ENCODE measurements around the gene UBE2D2. TPM values are rescaled to one million over a fixed set of nuclear protein-coding genes. Genes with fewer than 3 reads are reported as not detected.
"Not testable (repeated sequence)": the region's sequence is repeated elsewhere in the genome, so short reads cannot be mapped to it uniquely, and the experiment has no call there.

UBE2D2 gene
- total and polyA plus RNA-seq, 2 donors, result 94.7 to 98.7 TPM

DNA sequence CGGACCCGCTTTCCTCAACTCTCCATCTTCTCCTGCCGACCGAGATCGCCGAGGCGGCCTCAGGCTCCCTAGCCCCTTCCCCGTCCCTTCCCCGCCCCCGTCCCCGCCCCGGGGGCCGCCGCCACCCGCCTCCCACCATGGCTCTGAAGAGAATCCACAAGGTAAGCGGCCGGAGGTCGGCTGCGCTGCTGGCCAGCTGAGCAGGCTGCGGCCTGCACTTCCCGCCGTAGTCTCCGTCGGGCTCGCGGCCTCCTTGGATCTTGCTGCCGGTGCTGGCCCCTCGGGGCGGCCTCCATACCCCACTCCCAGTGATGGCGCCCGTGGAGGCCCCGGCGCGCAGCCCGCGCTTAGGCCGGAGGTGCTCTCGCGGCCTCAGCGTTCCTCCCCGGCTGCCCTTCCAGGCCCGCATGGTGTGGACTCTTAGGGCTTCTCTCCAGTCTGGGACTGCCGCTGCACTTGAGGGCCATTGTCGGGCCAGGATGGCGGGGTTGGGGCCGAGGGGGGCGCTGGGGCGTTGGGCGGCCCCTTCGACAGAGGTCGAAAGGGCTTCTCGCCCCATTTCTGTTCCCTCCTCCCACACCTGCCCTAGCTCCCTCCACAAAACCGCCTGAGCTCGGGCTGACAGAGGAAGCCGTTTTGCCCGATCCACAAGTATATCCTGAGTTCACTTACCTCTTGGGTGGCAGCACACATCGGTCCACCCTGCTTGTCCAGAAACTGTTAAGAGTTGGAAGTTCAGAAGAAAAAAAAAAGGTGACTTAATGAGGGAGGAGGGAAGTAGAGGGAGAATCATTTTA is 714 bp downstream of the UBE2D2 start:
- DNase-seq (ENCODE audit: extremely low spot score), result peak; percentile 18
- H3K36me3 ChIP-seq (ENCODE audit: insufficient read depth), result no peaks in the 10 kb centered on the region
- peak overlapping the region; percentile 93 for H3K4me3 ChIP-seq (ENCODE audit: low read depth, low read length)
- under 1% methylated on average over 57 of the region's 57 CpGs for WGBS
- peaks cover 1% of the 10 kb centered on the region for H3K4me1 ChIP-seq (ENCODE audit: insufficient read depth)
- H3K27ac ChIP-seq (ENCODE audit: low read depth), result peak overlapping the region; percentile 98

DNA sequence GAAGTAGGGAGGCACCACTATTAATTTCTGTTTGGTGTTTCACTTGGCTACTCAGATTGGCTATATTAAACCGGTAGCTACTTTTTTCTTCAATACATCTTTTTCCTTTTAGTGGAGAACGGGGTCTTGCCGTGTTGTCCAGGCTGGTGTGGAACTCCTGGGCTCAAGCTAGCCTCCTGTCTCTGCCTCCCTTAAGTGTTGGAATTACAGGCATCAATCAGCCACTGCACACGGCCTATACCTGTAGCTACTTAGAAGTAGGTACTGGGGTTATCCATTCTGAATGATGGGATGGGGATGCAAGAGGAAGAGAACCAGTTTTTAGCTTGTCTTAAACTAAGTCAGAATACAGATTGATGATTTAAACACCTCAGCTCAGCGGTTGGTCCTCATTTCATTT is 1.7 kb downstream of the UBE2D2 start:
- no peak for DNase-seq (ENCODE audit: extremely low spot score)
- Histone ChIP-seq H3K27ac (ENCODE audit: low read depth) (no peak overlapping the region), H3K4me3 (ENCODE audit: low read depth, low read length) (peak overlapping the region; percentile 93), H3K36me3 (ENCODE audit: insufficient read depth) (no peaks in the 10 kb centered on the region), H3K4me1 (ENCODE audit: insufficient read depth) (peaks cover 1% of the 10 kb centered on the region)
- 41% methylated on average over 5 of the region's 5 CpGs for WGBS

- 70% methylated on average over 6 of the region's 6 CpGs for WGBS
- Histone ChIP-seq H3K4me3 (ENCODE audit: low read depth, low read length) (no peak overlapping the region), H3K36me3 (ENCODE audit: insufficient read depth) (peaks cover 1% of the 10 kb centered on the region), H3K4me1 (ENCODE audit: insufficient read depth) (peaks cover 1% of the 10 kb centered on the region), H3K27ac (ENCODE audit: low read depth) (no peak overlapping the region)
- DNase-seq (ENCODE audit: extremely low spot score), result no peak
These were observed 4.5 kb downstream of the UBE2D2 start for GRCh38 chr5:139565411-139566305.

GRCh38 chr5:139566611-139567010 is 5.5 kb downstream of the UBE2D2 start:
- DNase-seq (ENCODE audit: extremely low spot score), result no peak
- 80% methylated on average over 5 of the region's 5 CpGs for WGBS
- H3K36me3 ChIP-seq (ENCODE audit: insufficient read depth), result peaks cover 1% of the 10 kb centered on the region
- no peak overlapping the region for H3K4me3 ChIP-seq (ENCODE audit: low read depth, low read length)
- H3K27ac ChIP-seq (ENCODE audit: low read depth), result no peak overlapping the region
- H3K4me1 ChIP-seq (ENCODE audit: insufficient read depth), result peaks cover 1% of the 10 kb centered on the region

DNA sequence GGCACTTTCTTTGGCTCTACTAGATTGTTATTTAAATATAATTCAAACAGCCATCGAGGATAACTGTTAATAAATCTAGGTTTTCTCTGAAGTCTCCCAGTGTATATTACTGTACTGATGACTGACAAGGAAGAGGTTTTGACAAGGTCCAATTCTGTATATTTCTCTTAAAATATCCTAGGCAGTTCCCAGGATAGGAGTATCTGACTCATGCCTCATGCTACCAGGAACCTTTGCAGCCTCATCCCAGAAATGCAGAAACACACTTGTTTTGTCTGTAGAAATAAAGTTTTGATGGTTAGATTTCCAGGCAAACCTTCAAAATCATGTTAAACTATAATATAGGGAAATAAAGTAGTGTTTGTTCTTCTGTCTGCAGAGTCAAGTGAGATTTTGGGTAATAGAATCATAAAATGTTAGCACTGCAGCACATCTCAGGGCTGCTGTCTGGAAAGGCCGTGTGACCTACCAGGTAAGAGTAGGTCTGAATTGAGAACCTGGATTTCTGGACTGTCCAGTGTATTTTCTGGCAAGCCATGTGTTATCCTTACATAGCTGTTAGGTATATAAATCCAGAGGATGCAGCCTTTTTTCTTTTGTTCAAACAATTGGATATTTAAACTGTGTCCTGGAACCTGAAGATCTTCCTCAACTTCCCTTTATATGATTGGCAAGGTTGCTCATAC is 8.3 kb downstream of the UBE2D2 start:
- 77% methylated on average over 2 of the region's 2 CpGs for WGBS
- no peaks in the 10 kb centered on the region for H3K4me1 ChIP-seq (ENCODE audit: insufficient read depth)
- DNase-seq (ENCODE audit: extremely low spot score), result no peak
- H3K4me3 ChIP-seq (ENCODE audit: low read depth, low read length), result no peak overlapping the region
- no peak overlapping the region for H3K27ac ChIP-seq (ENCODE audit: low read depth)
- peaks cover 1% of the 10 kb centered on the region for H3K36me3 ChIP-seq (ENCODE audit: insufficient read depth)

DNA sequence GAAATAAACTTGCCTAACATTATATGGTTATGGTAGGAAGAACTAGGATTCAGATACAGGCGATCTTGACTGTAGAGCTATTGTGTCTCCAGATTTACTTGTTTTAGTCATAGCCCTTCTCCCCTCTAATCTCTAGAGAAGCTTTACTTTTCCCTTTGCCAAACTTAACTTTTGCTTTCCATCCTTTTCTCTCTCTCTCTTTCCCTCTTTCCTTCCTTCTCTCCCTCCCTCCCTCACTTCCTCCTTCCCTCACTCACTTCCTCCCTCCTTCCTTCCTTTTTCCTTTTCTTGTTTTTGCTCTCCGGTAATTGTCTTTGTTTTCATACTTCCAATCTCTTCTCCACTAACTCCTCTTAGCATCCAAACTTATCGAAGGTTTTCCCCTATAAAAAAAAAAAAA is 10.4 kb downstream of the UBE2D2 start:
- Histone ChIP-seq H3K4me3 (ENCODE audit: low read depth, low read length) (no peak overlapping the region), H3K4me1 (ENCODE audit: insufficient read depth) (peaks cover 2% of the 10 kb centered on the region), H3K36me3 (ENCODE audit: insufficient read depth) (peaks cover 1% of the 10 kb centered on the region), H3K27ac (ENCODE audit: low read depth) (no peak overlapping the region)
- 53% methylated on average over 3 of the region's 3 CpGs for WGBS
- DNase-seq (ENCODE audit: extremely low spot score), result no peak

GRCh38 chr5:139571966-139572365 is 10.8 kb downstream of the UBE2D2 start:
- Histone ChIP-seq H3K4me3 (ENCODE audit: low read depth, low read length) (no peak overlapping the region), H3K36me3 (ENCODE audit: insufficient read depth) (peaks cover 1% of the 10 kb centered on the region), H3K4me1 (ENCODE audit: insufficient read depth) (peaks cover 2% of the 10 kb centered on the region), H3K27ac (ENCODE audit: low read depth) (no peak overlapping the region)
- WGBS, result 41% methylated on average over 1 of the region's 1 CpG
- DNase-seq (ENCODE audit: extremely low spot score), result no peak

GRCh38 chr5:139574641-139575312 is 13.6 kb downstream of the UBE2D2 start:
- Histone ChIP-seq H3K4me1 (ENCODE audit: insufficient read depth) (peaks cover 2% of the 10 kb centered on the region), H3K4me3 (ENCODE audit: low read depth, low read length) (no peak overlapping the region), H3K27ac (ENCODE audit: low read depth) (no peak overlapping the region), H3K36me3 (ENCODE audit: insufficient read depth) (peaks cover 1% of the 10 kb centered on the region)
- DNase-seq (ENCODE audit: extremely low spot score), result no peak
- WGBS, result 69% methylated on average over 4 of the region's 4 CpGs

GRCh38 chr5:139575313-139575646 is 14.1 kb downstream of the UBE2D2 start:
- H3K4me3 ChIP-seq (ENCODE audit: low read depth, low read length), result no peak overlapping the region
- peaks cover 2% of the 10 kb centered on the region for H3K4me1 ChIP-seq (ENCODE audit: insufficient read depth)
- peaks cover 1% of the 10 kb centered on the region for H3K36me3 ChIP-seq (ENCODE audit: insufficient read depth)
- no peak for DNase-seq (ENCODE audit: extremely low spot score)
- WGBS, result 83% methylated on average over 2 of the region's 2 CpGs
- H3K27ac ChIP-seq (ENCODE audit: low read depth), result no peak overlapping the region

GRCh38 chr5:139575751-139576150 is 14.6 kb downstream of the UBE2D2 start:
- Histone ChIP-seq H3K27ac (ENCODE audit: low read depth) (no peak overlapping the region), H3K4me3 (ENCODE audit: low read depth, low read length) (no peak overlapping the region), H3K4me1 (ENCODE audit: insufficient read depth) (peaks cover 2% of the 10 kb centered on the region), H3K36me3 (ENCODE audit: insufficient read depth) (no peaks in the 10 kb centered on the region)
- WGBS, result 85% methylated on average over 4 of the region's 4 CpGs
- no peak for DNase-seq (ENCODE audit: extremely low spot score)

DNA sequence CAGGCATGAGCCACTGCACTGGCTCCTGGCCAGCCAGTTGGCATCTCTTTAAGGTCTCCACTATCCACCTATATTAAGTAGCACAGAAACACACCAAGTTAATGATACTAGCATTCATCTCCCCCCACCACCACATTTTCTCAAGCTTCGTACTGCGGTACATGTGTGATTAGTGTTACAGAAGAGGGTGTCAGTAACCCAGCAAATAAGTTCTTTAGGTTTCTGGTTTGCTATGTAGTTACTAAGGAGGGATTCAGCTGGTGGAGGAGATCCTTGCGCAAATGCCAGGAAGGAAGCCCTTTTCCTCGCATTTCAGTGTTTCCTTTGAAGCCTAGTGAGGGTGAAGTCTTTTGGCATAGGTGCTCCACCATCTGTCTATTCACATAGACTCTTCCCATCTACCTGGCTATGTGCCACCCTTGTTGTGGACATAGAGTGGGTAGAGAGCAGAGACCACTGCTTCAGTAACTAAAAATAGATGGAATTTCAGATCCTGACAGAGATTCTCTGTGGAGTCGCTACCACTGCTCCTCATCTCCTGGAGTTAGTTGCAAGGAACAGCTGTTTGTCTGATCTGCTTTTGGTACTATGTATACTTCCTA is 16.7 kb downstream of the UBE2D2 start:
- WGBS, result 69% methylated on average over 5 of the region's 5 CpGs
- no peak overlapping the region for H3K27ac ChIP-seq (ENCODE audit: low read depth)
- H3K4me1 ChIP-seq (ENCODE audit: insufficient read depth), result peaks cover 2% of the 10 kb centered on the region
- H3K4me3 ChIP-seq (ENCODE audit: low read depth, low read length), result no peak overlapping the region
- H3K36me3 ChIP-seq (ENCODE audit: insufficient read depth), result no peaks in the 10 kb centered on the region
- DNase-seq (ENCODE audit: extremely low spot score), result no peak

- no peaks in the 10 kb centered on the region for H3K36me3 ChIP-seq (ENCODE audit: insufficient read depth)
- WGBS, result 39% methylated on average over 2 of the region's 2 CpGs
- H3K4me3 ChIP-seq (ENCODE audit: low read depth, low read length), result no peak overlapping the region
- peaks cover 2% of the 10 kb centered on the region for H3K4me1 ChIP-seq (ENCODE audit: insufficient read depth)
- DNase-seq (ENCODE audit: extremely low spot score), result no peak
- no peak overlapping the region for H3K27ac ChIP-seq (ENCODE audit: low read depth)
These were observed 17.2 kb downstream of the UBE2D2 start for GRCh38 chr5:139578325-139578724.

GRCh38 chr5:139582181-139582580 is 21.0 kb downstream of the UBE2D2 start:
- WGBS, result 95% methylated on average over 5 of the region's 5 CpGs
- H3K27ac ChIP-seq (ENCODE audit: low read depth); H3K4me1 ChIP-seq (ENCODE audit: insufficient read depth); DNase-seq (ENCODE audit: extremely low spot score); H3K36me3 ChIP-seq (ENCODE audit: insufficient read depth); H3K4me3 ChIP-seq (ENCODE audit: low read depth, low read length): not testable (repeated sequence)
